ENCODE measurements around the gene WNT2B.

GRCh38 chr1:112575154-112575804, 66.5 kb downstream of the WNT2B start:
- TF ChIP-seq MAX (IDR thresholded peaks at IDR 0.05; ENCODE audit: low read depth) (peak; percentile 48; the same call in 1 of the 2 replicates), MEF2A (IDR thresholded peaks at IDR 0.05; ENCODE audit: borderline replicate concordance, low read depth) (no peak), EP300 (IDR thresholded peaks at IDR 0.05; ENCODE audit: borderline replicate concordance in 1 of 2, low read depth in 1 of 2, low read length in 1 of 2) (peak in 1 of 2 experiments; percentile 69; a peak in 1 of 4 replicates), ZBTB33 (IDR thresholded peaks at IDR 0.05; ENCODE audit: borderline replicate concordance, low read depth) (no peak), CTCF (IDR thresholded peaks at IDR 0.05) (no peak), JUND (IDR thresholded peaks at IDR 0.05) (peak; percentile 94), FOXJ3 (CRISPR knock-in tag; IDR thresholded peaks at IDR 0.05) (no peak), REST (IDR thresholded peaks at IDR 0.05; ENCODE audit: low read depth, low read length) (0 out of 2 replicates have a peak, but pooled peaks have one; percentile 48), RXRA (IDR thresholded peaks at IDR 0.05; ENCODE audit: borderline replicate concordance, low read depth) (peak; percentile 55; the same call in 1 of the 2 replicates)
